ENCODE data around the gene IDI2.
A peak's percentile ranks its signal among the peaks of the same experiment; 100 is the strongest.
"Not testable (repeated sequence)": the region's sequence is repeated elsewhere in the genome, so short reads cannot be mapped to it uniquely, and the experiment has no call there.

IDI2 gene

DNA sequence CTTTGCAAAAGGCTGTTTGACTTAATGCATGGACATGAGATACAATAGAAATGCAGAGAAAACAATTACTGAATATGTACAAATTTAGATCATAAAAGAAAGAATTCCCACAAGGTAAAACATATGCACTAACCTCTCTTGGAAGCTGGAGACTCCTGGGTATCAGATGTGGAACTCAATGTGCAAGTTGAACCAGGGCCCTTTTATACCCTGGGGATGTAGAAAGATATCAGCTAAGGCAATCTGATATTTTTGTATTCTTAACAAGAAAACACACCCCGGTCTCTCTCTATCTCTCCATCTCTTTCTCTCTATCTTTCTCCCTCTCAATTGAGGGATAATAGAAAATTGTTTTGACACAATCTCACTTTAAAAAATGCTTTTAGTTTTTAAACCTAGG lies at the start of gene IDI2:
IDI2 (minus strand) TSS at position 177 of the 400 bp plus-strand sequence. CDS start 1,136 bp downstream, outside the sequence.
- DNase-seq (ENCODE audit: low read depth, low spot score) = no peak
- no peak within 1 kb of the TSS for H3K27ac ChIP-seq

DNA sequence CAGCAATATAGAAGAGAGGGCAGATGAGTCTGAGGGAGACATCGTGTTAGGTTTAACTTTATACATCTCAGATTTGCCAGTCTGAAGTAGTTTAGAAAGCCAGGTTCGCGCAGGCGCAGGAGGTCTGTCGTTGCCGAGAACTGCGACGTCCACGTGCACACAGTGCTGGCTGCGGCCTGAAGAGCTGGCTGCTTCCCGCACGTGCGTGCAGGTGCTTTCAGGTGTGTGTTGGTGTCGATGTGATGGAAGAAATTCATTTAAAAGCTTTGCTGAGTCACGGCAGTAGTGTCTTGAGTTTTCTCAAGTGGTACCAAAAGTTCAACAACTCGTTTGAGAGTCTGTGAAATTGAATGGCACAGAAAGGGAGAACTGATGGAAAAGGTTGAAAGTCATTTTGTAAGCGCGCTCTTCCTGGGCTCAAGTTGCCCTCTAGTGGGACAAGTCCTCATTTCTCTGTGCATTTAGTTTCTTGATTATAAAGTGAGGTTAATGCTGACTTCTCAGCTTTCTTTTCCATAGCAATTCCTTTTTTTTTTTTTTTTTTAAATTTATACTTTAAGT lies 49.2 kb upstream of the IDI2 start:
- no peak overlapping the region for H3K27ac ChIP-seq
- no peak for DNase-seq (ENCODE audit: low read depth, low spot score)

DNA sequence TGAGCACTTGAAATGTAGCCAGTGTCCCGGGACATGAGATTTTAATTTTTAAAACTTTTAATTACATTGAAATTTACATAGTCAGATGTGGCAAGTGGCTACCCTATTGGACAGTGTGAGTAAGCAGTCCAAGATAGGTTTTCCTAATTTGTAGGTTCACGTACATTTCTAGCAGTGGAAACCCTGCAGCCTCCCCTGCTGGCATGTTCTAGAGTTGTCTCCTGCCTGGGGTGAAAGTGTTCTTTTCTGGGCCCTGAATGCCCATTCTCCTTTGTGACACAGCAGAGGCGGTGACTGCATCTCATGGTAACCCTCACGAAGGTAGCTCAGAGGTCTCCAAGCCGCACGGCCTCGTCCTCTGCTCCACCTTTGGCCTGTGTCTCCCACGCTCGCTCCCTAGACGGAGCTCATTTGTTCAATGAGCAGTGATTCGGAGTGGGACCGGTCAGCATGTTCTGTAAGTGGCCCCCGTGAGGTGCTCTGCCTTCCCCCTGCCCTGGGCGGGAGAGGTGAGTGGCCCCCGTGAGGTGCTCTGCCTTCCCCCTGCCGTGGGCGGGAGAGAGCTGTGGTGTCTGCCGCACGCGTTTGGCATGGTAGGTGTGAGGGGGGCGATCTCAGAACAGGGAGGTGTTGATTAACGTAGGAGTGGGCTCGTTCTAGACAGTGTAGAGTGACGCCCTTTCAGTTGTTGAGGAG lies 48.5 kb upstream of the IDI2 start:
- H3K27ac ChIP-seq = no peak overlapping the region
- DNase-seq (ENCODE audit: low read depth, low spot score) = no peak

DNA sequence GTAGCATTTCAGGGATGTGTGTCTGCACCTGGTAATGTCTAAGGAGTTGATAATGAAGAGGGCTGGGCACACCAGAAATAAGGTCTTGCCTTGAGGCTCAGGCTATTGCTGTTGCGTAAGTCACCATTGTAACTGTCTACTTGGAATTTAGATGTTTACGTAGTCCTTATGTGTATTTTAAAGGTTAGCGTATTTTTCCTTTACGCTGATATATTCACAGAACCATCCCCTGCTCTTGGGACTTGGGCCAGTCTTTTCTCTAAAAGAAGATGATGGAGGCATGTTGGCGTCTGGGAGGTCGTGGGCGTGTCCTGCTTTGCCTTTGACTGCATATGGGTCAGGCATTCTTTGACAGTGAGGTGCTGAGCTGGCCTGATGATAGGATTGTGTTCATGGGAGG lies 45.3 kb upstream of the IDI2 start:
- no peak overlapping the region for H3K27ac ChIP-seq

DNA sequence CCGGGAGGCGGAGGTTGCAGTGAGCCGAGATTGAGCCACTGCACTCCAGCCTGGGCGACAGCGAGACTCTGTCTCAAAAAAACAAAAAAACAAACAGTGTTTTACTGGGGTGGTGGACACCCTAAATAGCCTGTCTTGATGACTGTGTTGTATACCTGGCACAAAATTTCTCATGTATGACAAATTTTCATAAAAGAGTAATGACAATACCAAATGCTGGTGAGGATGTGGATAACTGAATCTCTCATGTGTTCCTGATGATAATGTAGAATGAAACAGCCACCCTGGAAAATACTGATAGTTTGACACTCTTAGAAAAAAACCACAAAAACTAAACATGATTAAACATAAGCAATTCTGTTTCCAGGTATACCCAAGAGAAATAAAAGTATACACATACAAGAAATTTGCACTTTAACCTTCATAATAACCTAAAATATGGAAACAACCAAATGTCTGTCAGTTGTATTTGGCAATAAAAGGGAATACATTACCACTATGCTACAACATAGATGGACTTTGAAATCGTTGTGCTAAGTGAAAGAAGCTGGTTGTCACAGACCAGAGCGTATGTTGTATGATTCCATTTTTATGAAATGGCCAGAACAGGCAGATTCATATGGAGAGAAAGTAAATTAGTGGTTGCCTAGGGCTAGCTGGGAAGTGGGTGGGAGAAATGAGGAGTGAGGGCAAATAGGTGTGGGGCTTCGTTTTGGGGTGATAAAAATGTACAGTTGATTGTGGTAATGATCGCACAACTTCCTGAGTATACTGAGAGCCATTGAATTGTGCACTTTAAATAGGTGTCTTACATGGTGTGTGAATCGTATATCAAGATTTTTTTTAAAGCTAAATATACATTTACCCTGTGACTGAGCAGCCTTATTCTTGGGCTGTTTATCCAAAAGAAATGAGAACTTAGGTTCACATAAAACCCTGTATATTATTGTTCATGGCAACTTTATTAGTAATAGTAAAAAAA lies 43.0 kb upstream of the IDI2 start:
- no peak overlapping the region for H3K27ac ChIP-seq
- DNase-seq (ENCODE audit: low read depth, low spot score) = no peak

More for the DNA sequence above, 45.3 kb upstream of the IDI2 start:
- DNase-seq (ENCODE audit: low read depth, low spot score) = no peak

DNA sequence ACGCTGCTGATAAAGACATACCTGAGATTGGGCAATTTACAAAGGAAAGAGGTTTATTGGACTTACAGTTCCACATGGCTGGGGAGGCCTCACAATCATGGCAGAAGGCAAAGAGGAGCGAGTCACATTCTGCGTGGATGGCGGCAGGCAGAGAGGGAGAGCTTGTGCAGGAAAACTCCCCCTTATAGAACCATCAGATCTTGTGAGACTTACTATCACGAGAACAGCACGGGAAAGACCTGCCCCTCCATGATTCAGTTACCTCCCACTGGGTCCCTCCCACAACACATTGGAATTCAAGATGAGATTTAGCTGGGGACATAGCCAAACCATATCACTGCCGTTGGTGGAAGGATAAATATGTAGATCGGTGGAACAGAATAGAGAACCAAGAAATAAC lies 41.1 kb upstream of the IDI2 start:
- not testable (repeated sequence) for DNase-seq (ENCODE audit: low read depth, low spot score)

DNA sequence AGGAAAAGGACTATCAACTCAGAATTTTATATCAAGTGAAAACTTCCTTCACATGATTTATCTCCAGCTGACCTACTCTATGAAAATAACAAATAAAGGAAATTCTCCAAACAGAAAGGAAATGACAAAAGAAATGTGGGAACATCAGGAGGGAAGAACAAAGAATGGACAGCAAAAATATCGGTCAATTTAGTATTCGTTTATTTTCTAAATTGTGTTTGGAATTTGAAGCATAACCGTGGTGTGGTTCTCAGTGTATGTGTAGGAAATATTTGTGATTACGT lies 39.2 kb upstream of the IDI2 start:
- H3K27ac ChIP-seq = no peak overlapping the region
- DNase-seq (ENCODE audit: low read depth, low spot score) = no peak

More for the DNA sequence above, 41.1 kb upstream of the IDI2 start:
- H3K27ac ChIP-seq = not testable (repeated sequence)

DNA sequence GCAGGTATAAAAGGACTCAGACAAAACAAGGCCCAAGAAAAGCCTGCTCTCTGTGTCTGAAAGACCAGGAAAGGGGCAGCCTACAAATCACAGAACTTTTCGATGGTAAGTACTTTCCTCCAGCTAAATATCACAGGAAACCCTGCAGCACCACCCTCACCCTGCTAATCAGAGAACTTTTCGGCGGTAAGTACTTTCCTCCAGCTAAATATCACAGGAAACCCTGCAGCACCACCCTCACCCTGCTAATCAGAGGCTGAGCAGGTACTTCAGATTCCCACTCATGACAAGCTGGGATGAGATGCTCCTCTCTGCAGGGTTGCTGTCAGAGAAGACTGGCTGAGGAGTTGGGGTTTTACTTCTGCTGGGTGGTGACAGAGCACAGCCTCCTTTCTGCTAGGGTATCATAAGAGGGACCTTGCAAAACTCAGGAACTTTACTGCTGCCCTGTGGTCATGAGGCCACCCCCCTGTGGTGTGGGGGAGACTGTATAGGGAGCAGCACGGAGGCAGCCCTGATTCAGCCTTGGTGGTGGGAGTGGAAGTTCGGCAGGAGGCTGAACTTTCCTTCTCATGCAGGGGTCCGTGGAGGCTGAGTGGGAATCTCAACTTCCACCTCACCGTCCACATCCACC lies 37.7 kb upstream of the IDI2 start:
- no peak overlapping the region for H3K27ac ChIP-seq
- DNase-seq (ENCODE audit: low read depth, low spot score) = no peak

DNA sequence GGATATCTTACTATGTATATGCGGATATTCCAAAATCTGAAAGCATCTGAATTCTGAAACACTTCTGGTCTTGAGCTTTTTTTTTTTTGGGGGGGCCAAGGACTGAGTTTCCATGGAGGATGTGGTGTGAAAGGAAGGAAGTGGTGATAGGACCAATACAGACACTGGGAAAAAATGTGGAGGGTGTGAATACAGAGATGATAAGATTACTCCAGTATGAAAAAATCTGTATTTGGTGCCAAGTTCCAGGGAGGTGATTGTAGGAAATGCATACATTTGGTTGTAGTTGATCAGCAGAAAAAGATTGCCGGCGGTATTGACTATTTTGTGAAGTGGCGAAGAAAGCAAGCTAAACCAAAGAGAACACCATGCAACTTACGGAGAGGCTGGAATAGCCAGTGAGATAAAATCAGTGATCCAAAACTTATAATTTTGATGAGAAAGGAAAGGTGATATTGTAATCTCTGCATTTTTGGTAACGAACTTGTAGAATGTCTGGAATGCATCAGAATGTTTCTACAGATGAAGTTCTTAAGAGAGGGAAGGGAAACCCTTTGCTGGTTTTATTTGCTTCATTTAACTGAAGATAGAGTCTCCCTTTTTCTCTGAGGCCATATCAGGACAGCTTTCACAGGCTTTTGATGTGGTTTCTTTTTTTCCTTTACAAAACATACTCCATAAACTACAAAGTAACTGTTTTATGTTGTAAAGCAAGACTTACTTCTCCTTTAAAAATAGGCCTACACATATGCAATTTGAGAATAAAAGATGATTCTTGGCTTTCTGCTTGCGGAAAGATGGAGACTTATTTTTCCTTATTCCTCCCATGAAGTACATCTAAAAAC lies 36.5 kb upstream of the IDI2 start:
- H3K27ac ChIP-seq = peak overlapping the region; percentile 77
- DNase-seq (ENCODE audit: low read depth, low spot score) = no peak

DNA sequence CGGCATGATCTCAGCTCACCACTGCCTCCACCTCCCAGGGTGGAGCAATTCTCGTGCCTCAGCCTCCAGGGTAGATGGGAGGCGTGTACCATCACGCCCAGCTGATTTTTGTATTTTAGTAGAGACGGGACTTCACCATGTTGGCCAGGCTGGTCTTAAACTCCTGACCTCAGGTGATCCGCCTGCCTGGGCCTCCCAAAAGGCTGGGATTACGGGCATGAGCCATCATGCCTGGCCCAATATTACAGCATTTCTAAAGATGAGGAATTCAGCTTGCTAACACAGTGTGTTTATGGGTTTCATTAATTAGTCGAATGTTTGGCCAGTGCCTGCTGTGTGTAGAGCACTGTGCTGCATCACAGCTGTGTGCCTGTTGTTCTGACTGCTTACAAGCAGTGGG lies 34.2 kb upstream of the IDI2 start:
- H3K27ac ChIP-seq = peak overlapping the region; percentile 77
- DNase-seq (ENCODE audit: low read depth, low spot score) = peak; percentile 64

DNA sequence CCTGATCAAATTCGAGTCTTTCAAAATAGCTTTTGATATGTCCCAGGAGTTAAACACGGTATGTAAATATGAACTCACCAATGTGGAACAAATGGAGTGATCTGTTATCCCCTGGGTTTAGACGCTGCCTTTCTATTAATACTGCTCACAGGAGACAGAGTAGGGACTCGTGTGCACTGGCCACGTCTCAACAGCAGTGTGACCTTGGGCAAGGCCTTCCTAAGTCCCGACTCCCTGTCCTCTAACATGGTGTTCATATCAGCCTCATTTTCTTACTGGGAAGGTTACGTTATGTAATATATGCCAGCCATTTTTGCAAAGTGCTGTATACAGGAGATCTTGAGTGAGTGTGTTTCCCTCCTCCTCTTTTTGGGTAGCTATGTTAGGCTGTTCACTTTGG lies 32.4 kb upstream of the IDI2 start:
- peak overlapping the region; percentile 99 for H3K27ac ChIP-seq

DNA sequence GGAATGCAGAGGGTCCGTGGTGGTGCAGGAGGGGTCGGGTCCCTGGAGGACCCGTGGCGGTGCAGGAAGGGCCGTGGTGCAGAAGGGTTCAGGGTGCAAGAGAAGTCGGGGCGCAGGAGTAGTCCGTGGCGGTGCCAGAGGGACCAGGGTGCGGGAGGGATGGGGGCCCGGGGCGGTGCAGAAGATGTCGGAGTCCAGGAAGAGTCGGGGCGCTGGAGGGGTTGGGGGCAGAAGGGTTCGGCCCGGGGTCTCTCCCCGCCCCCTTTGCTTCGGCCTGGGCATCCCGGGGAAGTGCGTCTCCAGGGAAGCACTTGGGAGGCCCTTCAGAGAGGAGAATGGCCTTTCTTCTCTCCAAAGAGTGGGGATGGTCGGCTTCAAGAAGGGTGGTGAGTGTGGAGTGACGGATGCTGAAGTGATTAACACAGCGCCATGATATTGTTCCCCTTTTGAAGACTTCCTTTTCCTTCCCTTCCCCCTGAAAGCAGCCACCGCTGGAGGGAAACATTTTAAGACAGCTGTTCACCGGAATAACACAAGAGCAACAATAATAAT lies 31.5 kb upstream of the IDI2 start:
- DNase-seq (ENCODE audit: low read depth, low spot score) = no peak
- peak overlapping the region; percentile 99 for H3K27ac ChIP-seq

More for the DNA sequence above, 32.4 kb upstream of the IDI2 start:
- DNase-seq (ENCODE audit: low read depth, low spot score) = no peak

DNA sequence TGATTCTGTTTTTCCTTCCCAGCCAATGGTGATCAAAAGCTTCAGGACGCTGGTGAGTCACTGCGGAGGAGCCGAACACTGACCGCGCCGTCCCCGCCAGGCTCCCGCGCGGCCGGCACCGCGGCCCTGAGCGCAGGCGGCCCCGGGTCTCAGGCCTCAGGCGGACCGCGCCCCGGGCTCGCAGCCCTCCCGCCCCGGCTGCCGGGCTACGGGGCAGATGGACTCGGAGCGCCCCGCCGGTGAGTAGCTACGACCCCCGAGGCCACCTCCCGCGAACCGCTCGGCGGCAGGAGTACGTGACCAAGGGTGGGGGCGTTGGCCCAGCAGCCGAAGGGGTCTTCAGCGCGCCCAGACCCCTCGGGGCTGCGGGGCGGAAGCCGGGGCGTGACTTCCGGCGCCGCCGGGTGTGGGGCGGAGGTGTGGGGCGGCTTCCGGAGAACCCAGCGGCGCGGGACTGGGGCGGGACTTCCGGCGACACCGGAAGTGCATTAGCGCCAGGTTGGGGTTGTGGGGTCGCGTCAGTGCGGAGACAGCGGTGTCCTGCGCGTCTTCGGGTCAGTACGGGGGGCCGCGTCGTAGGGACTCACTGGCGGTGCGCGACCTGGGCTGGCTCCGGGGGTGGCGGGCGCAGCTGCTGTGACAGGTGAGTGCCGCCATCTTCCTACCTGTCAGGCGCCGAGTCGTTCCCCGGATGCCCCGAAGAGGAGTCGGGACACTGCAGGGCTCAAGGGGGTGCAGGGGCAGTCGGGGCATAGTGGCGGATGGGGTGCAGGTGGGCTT lies 30.9 kb upstream of the IDI2 start, which contains the start of gene WDR37:
WDR37 (plus strand) TSS at position 60 of the 780 bp plus-strand sequence. CDS start 15,771 bp downstream, outside the sequence.
- peak within 1 kb of the TSS; percentile 99 for H3K27ac ChIP-seq
- DNase-seq (ENCODE audit: low read depth, low spot score) = no peak

DNA sequence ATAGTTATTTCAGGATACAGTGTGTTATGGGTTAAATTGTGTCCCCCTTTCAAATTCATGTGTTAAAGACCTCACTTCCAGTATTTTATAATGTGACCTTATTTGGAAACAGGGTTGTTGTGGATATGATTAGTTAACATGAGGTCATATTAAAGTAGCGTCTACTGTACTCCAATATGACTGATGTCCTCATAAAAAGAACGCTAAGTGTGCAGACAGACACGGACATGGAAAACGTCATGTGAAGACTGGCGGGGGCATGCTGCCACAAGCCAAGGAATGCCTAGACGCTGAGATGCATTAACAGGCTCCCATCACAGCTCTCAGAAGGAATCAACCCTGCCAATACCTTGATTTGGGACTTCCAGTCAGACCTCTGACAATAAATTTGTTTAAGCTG lies 29.0 kb upstream of the IDI2 start:
- H3K27ac ChIP-seq = peak overlapping the region; percentile 99
- DNase-seq (ENCODE audit: low read depth, low spot score) = peak; percentile 90

DNA sequence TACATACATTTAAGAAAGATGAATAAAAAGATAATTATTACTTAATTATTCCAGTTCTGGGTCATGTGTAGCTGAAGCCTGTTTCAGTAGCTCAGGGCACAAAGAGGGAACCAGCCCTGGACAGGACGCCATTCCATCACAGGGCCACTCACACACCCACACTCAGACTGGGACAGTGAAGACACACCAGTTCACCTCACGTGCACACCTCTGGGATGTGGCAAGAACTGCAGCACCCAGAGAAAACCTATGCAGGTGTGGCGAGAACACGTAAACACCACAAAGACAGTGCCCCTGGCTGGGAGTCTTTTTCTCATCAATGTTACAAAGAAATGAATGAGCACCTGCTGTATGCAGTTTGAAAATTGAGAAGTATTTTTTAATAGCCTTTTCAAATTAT lies 24.9 kb upstream of the IDI2 start:
- DNase-seq (ENCODE audit: low read depth, low spot score) = no peak
- peak overlapping the region; percentile 97 for H3K27ac ChIP-seq

DNA sequence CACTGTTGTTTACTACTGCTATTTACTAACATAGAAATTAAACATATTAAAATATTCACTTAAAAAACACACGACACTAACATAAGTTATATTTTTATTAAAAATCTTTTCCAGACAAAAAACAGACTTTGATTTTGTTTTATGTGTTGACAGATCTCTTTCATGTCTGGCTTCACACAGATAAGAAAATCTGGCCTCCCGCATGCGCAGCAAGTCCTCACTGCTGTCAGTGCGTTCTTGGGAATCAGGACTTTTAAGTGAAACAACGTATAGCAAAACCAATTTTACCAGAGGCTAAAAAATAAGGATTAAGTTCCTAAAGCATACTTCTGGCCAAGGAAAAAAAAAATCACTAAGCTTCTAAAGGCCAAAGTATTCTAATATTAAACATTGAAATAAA lies 24.5 kb upstream of the IDI2 start:
- H3K27ac ChIP-seq = peak overlapping the region; percentile 97
- DNase-seq (ENCODE audit: low read depth, low spot score) = no peak

DNA sequence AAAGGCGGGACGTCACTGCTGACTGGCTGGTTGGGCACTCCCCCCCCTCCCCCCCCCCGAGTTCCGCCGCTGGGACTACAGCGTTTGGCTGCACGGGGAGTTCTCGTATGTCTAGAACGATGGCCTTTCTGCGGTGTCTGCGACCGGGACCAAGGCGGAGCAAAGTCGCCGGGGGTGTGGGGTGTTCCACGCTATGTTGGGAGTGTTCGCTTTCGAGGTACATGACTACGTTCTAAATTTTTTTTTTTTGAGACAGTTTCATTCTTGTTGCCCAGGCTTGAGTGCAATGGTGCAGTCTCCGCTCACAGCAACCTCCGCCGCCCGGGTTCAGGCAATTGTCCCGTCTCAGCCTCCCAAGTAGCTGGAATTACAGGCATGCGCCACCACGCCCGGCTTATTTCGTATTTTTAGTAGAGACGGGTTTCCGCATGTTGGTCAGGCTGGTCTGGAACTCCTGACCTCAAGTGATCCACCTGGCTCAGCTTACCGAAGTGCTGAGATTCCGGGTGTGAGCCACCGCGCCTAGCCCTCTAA lies 23.8 kb upstream of the IDI2 start:
- no peak for DNase-seq (ENCODE audit: low read depth, low spot score)
- H3K27ac ChIP-seq = peak overlapping the region; percentile 97

DNA sequence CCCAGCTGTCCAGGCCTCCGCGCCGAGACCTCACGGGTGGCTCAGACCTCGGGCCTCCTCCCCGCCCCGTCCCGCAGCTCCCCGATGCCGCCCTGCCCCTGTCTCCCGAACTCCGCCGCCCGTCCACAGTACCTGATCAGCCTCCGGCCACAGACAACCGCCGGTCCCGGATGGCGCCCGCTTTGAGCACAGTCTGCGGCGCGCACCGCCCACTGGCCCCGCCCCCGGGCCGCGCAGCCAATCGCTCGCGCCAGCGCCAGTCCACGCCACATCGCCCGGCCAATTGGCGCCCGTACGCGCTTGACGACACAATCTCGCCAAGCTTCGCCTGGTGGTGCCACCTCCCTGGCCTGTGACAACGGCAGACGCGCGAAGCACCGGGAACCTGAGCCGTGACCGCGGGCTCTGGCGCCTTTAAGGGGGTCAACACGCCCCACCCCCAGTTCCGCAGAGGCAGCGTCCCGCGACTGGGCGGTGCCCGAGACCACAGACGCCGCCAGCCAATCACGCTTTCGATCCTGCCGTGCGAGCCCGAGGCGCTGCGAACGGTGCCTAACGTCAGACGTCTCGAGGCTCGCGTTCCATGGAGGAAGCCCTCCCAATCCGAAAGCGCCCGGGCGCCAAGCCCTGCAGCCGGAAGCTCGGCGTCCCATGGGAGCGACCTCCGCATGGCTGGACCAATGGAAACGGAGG lies 23.2 kb upstream of the IDI2 start, which contains the start of gene IDI1:
IDI1 (minus strand) TSS at position 388 of the 693 bp plus-strand sequence; CDS start at position 272, 116 bp downstream.
- DNase-seq (ENCODE audit: low read depth, low spot score) = peak; percentile 95
- H3K27ac ChIP-seq = peak within 1 kb of the TSS; percentile 97
